HG03060 (cell line): ENCODE results near the gene ZNF175.
"Not testable (repeated sequence)": the region's sequence is repeated elsewhere in the genome, so short reads cannot be mapped to it uniquely, and the experiment has no call there.

Experiments used
- ATAC-seq: cut with Tn5 transposase; IDR thresholded peaks from one replicate; pipeline ENCODE4 v1.9.1; 2021; ENCODE audit warnings: low read depth, moderate number of reproducible peaks; ENCODE audit not compliant: unreplicated experiment

The ZNF175 gene

DNA sequence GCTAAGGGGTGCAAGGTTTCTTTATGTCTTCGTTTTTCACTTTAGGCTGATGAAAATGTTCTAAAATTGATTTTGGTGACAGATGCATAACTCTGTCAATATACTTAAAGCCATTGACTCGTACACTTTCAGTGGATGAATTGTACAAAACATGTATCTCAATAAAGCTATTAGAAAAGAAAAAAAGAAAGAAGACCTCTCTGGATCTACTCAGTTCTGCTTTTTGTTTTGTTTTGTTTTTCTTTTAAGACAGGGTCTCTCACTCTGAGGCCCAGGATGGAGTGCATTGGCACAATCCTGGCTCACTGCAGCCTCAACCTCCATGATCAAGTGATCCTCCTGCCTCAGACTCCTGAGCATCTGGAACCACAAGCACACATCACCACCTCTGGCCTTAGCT lies 55.6 kb downstream of the ZNF175 start:
- ATAC-seq: no peak

DNA sequence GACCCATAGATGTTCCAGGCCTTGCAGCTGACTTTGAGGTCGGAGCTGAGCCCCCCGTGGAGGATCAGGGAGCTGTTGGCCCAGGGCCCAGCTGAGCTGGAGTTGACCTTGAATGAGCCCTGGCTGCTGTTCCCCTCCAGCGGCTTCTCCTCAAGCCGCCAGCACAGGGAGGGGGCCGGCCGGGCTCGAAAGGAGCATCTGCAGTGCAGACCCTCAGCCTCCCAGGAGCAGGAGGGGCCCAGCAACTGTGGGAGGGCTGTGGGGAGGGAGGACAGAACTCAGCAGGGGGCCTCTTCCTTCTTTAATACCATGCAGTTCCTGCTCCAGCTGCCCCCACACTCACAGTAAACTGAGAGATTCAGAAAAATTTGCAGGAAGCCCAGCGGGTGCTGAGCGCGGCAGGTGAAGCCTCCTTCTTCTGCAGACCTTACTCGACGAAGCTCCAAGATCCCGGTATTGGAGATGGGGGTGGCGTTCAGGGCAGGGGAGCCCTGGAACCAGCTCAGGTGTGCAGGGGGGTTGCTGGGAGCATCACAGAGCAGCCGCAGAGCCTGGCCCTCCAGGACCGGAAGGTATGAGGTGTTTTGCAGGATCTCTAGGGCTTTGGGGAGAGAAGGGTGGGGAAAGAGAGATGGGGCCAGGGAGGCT lies 56.5 kb downstream of the ZNF175 start:
- ATAC-seq: no peak

DNA sequence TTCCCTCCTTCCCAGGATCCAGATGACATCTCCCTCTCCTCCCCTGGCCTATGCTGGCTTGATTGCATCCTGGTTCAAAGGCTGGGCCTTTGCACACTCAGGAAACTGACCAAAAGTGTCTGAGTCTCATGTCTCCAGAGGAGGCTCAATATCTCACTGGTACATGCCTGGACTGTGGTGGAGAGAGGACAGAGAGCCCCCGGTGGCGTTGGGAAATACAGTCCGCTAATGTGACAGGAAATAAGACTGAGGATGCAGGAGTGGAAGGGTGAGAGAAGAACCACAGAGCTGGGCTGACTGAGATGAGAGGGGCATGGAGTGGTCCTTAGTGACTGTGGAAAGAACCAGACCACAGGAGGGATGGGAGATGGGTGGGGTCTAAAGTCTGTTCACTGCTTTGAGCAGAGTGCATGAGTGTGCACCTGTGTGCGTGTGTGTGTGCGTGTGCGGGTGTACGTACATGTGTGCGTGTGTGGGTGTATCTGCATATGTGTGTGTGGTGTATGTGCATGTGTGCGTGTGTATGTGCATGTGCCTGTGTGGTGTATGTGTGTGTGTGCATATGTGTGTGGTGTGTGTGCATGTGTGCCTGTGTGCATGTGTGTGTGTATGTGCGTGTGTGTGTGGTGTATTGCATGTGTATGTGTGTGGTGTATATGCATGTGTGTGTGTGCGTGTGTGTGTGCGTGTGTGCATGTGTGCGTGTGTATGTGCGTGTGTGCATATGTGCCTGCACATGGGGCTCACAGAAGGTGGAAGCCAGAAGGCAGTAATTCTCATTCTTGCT lies 57.3 kb downstream of the ZNF175 start:
- ATAC-seq: no peak

DNA sequence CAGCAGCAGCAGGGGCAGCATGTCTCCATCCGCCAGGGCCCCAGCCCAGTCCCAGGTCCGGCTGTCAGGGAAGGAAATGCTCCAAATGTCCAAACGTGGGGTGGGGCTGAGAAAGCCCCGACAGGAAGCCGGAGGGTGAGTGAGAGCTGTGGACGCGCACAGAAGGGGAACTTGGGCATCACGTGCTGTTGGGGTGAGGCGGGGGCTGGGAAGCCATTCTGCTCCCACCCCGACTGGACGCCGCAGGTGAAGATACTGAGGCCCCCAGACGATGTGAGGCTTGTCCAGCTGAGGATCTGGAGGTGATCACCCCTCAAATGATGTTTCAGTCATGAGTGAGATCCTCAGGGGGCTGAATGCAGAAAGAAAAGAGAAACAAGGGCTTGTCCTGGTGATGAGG lies 59.2 kb downstream of the ZNF175 start, which contains the start of gene SIGLEC5:
Gene SIGLEC5, minus strand, starts transcription at position 87 of the 400 bp plus-strand sequence. Its CDS starts 66 bp downstream, at position 21.
- not testable (repeated sequence) for ATAC-seq

DNA sequence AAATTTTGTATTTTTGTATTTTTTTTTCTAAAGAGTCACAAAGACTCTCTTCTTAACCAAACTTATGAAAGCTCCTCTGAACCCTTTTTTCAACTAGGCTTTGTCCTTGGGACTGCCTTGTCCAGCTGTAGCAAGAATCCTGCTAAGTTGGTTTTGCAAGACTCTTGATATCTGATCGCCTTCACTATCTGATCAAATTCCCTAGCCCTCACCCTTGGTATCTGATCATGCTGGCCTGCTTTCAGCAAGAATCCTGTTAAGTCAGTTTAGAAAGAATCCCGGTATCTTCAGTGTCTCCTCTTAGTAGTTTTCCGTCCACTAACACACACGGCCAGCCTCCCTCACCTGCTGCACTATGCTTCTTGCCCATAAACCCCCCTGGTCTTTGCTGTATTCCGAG lies 61.0 kb downstream of the ZNF175 start:
- no peak for ATAC-seq

DNA sequence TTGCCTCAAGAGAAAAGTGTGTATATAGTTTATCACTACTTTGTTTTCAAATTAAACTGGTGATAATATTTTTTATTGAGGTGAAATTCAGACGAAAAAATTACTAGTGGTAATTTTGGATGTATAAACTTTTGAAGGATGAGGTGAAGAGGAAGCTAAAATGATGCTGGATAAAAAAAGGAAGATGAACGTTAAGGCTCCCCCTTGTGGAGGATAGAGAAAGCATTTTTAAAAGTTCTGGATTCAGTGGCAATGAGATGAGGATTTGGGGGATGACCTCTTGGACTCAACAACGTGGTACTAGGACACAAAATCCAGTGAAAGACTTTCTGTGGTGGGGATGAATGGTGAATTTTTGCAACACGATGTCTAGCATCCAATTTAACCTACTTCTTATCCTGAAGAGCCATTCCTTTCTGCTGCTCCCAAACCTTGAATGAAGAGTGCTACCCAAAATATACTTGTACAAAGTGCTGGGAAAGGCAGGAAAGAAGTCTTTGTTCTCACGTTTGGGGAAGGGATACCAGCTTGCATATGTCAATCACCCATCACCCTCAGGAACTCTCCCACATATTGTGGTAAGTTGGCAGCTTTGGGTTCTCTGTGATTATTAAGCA lies 66.4 kb downstream of the ZNF175 start:
- no peak for ATAC-seq

DNA sequence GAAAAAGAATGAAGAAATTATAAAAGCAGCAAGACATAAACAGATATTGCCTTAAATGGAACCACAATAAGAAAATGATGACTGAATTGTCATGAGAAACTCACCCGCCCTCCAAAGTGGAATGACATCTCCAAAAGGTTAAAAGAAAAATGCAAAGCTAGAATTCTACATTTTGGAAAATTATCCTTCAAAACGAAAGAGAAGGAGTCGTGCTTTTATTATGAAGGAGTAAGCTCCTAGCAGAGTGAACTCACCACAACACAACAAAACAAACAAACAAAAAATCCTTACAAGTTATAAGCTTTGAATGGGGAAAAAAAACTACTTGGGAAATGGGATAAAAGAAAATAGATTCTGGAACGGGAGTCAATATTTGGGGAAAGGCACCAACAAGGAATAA lies 68.8 kb downstream of the ZNF175 start:
- no peak for ATAC-seq

DNA sequence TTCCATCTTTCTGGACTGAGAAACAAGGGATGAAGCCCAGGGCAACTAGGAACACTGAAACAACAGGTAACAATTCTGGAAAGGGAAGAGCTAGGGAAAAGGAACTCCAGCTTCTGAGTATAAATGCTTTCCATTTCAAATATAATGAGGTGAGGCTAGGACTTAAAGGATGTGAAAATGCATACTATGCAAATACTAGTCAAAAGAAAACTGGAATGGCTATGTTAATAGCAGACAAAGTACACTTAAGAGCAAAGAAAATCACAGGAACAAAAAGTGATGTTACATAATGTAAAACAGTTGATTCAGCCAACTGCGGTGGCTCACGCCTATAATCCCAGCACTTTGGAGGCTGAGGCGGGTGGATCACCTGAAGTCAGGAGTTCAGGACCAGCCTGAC lies 69.3 kb downstream of the ZNF175 start:
- ATAC-seq: no peak

DNA sequence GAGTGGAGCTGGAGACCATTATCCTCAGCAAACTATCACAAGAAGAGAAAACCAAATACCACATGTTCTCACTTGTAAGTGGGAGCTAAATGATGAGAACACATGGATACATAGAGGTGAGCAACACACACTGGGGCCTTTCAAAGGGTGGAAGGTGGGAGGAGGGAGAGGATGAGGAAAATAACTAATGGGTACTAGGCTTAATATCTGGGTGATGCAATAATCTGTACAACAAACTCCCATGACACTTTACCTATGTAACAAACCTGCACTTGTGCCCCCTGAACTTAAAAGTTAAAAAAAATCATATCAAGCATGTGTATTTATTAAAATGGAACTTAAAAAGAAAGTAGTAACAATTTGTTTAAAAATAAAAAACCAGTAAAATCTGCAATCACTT lies 70.6 kb downstream of the ZNF175 start:
- no peak for ATAC-seq
